Spleen (tissue), 11 donors: ENCODE measurements around the gene PRKCZ. TPM values are rescaled to one million over a fixed set of nuclear protein-coding genes. Genes with fewer than 3 reads are reported as not detected.
"Not testable (repeated sequence)": the region's sequence is repeated elsewhere in the genome, so short reads cannot be mapped to it uniquely, and the experiment has no call there.

Experiments used
- DNase-seq: peaks from one replicate; pipeline ENCODE4 v3.0.0-alpha.2; 2020
- H3K27ac ChIP-seq, 8 donors: fragments of 200-600 bp; sonication (generic) in 7 of 8; 1 replicate in 4 of 8; 2 replicates in 4 of 8; pipeline versions ENCODE4 v1.5.0 to v1.8.0; 2016 to 2021; ENCODE audit warnings: inconsistent platforms in 4 of 8, mild to moderate bottlenecking in 4 of 8, moderate library complexity in 1 of 8
- H3K27me3 ChIP-seq, 7 donors: fragments of 200-600 bp; sonication (generic) in 6 of 7; replicated peaks in 1 of 7; 1 replicate in 4 of 7; 2 replicates in 3 of 7; pipeline versions ENCODE4 v1.5.0 to v1.8.0; 2016 to 2021; ENCODE audit warnings: inconsistent platforms in 3 of 7, mild to moderate bottlenecking in 1 of 7
- H3K36me3 ChIP-seq, 6 donors: fragments of 200-600 bp; sonication (generic) in 5 of 6; 1 replicate in 4 of 6; 2 replicates in 2 of 6; pipeline versions ENCODE4 v1.5.0 to v1.8.0; 2016 to 2021; ENCODE audit warnings: inconsistent platforms in 2 of 6
- H3K4me1 ChIP-seq, 6 donors: fragments of 200-600 bp; sonication (generic) in 5 of 6; 1 replicate in 3 of 6; 2 replicates in 3 of 6; pipeline versions ENCODE4 v1.5.0 to v1.8.0; 2016 to 2021; ENCODE audit warnings: inconsistent platforms in 3 of 6
- H3K4me3 ChIP-seq, 8 donors: fragments of 200-600 bp; sonication (generic) in 7 of 8; 1 replicate in 4 of 8; 2 replicates in 4 of 8; pipeline versions ENCODE4 v1.5.0 to v1.8.0; 2016 to 2021; ENCODE audit warnings: inconsistent platforms in 4 of 8, mild to moderate bottlenecking in 4 of 8, moderate library complexity in 2 of 8
- H3K9me3 ChIP-seq, 8 donors: fragments of 200-600 bp; sonication (generic) in 7 of 8; 1 replicate in 4 of 8; 2 replicates in 4 of 8; pipeline versions ENCODE4 v1.5.0 to v1.8.0; 2016 to 2021; ENCODE audit warnings: inconsistent platforms in 4 of 8
- CTCF ChIP-seq, 11 experiments: fragments of 200-600 bp in 7 of 11; fragments of 450-650 bp in 4 of 11; sonication (generic) in 4 of 11; IDR thresholded peaks in 8 of 11; conservative IDR thresholded peaks in 3 of 11; 1 replicate in 7 of 11; 2 replicates in 4 of 11; pipeline versions ENCODE4 v1.4.0 to v1.8.0; 2016 to 2021; ENCODE audit warnings: antibody characterized with exemption in 11 of 11, inconsistent platforms in 4 of 11, mild to moderate bottlenecking in 1 of 11
- POLR2A ChIP-seq, 3 donors: fragments of 450-650 bp; IDR thresholded peaks; one replicate each; pipeline ENCODE4 v1.5.1; 2017; ENCODE audit warnings: antibody characterized with exemption in 3 of 3, mild to moderate bottlenecking in 1 of 3
- POLR2AphosphoS5 ChIP-seq, 3 donors: sonication (generic); formaldehyde crosslinking; IDR thresholded peaks; one replicate each; pipeline ENCODE4 v1.5.1; 2017; ENCODE audit warnings: antibody characterized with exemption in 3 of 3
- WGBS, 5 donors: extraction: QIAGEN DNeasy Blood & Tissue Kit in 3 of 5; methylation state at CpG; one replicate each; pipeline versions ENCODE4 v1.1.5 to v1.1.7; 2013 to 2018; 5-methylcytosine and 5-hydroxymethylcytosine counted together
- intact Hi-C: fragments of 100-400 bp; cut with DNase I; formaldehyde crosslinking; loops from one replicate; pipeline ENCODE4 v1.15.0; 2023; ENCODE audit warnings: low total_unique reads
- polyA plus RNA-seq, 3 donors: library from polyadenylated mRNA; stranded (reverse); fragments of 200-250 nt; gene quantifications; one replicate each; pipeline ENCODE4 v1.2.1, GENCODE V29; 2013
- total RNA-seq, 7 donors: library from RNA; depleted of rRNA in 3 of 7; stranded (reverse); fragments of >200 nt in 3 of 7; fragmentation: NEBNext Ultra II Directional in 4 of 7; extraction: Animal tissue kit (Norgen Biotek cat#: 25700) in 4 of 7; gene quantifications; one replicate each; pipeline versions ENCODE4 v1.1.0 to v1.2.1, GENCODE V29; 2016 to 2021
- donor health status: healthy with polysubstance abuse.
- donor health status: DM: no; HTN: no; CAD: no; lungs with moderate emphysema.
- donor health status: DM: no; HTN: no; CAD: no.
- donor health status: Bipolar disorder and iron deficiency.
- donor health status: healthy.
- donor health status: DM: no; HTN: no; CAD: no.
- donor health status: DM: yes; HTN: yes; CAD: no.

Gene PRKCZ
- total and polyA plus RNA-seq, 10 donors, result 17.6 to 61.8 (median 34.0) TPM

DNA sequence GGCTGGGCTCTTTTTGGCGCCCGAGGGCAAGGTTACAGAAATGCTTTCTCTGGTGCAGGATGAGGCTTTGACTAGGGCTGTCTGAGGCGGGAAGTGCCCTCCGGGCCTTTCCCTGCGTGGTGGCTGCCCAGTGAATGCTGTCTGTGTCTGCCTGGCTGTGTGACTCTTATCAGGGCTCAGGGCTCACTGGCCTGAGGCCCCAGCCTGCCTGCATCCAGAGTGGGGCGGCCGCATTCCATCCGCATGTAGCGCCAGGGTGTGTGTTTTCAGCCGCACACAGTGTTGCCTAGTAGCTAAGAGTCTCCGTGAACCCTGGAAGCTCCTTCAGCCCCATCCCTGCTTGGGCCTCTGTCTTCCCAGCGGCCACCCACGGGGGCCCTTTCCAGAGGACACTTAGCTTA is 85.2 kb downstream of the PRKCZ start:
- TF ChIP-seq POLR2A (IDR thresholded peaks at IDR 0.05) (no peak), CTCF (IDR thresholded peaks at IDR 0.05 in 8 of 11, conservative IDR thresholded peaks at IDR 0.05 in 3 of 11) (no peak), POLR2AphosphoS5 (IDR thresholded peaks at IDR 0.05) (no peak)
- Histone ChIP-seq H3K4me1 (peaks cover 11 to 41% (median 26%) of the 10 kb centered on the region in 6 donors), H3K27me3 (no peaks in the 10 kb centered on the region), H3K9me3 (no peaks in the 10 kb centered on the region), H3K4me3 (no peak overlapping the region), H3K36me3 (peaks cover 0 to 36% (median 0%) of the 10 kb centered on the region in 6 donors), H3K27ac (peak overlapping the region in 4 of 8 donors; percentile 0 to 43 (median 30))
- peak; percentile 80 for DNase-seq
- intact Hi-C loops, result no loop called here
- WGBS, 5 donors, result 66 to 90% (median 82%) methylated on average over 13 of the region's 13 CpGs

- H3K27ac ChIP-seq, result peak overlapping the region in 2 of 8 donors; percentile 0 to 43
- no peaks in the 10 kb centered on the region for H3K9me3 ChIP-seq
- TF ChIP-seq CTCF (IDR thresholded peaks at IDR 0.05 in 8 of 11, conservative IDR thresholded peaks at IDR 0.05 in 3 of 11) (no peak), POLR2AphosphoS5 (IDR thresholded peaks at IDR 0.05) (no peak), POLR2A (IDR thresholded peaks at IDR 0.05) (no peak)
- no peak overlapping the region for H3K4me3 ChIP-seq
- peaks cover 0 to 36% (median 0%) of the 10 kb centered on the region in 6 donors for H3K36me3 ChIP-seq
- WGBS, 5 donors, result 91 to 98% (median 94%) methylated on average over 9 to 10 of the region's 10 CpGs
- intact Hi-C loops, result no loop called here
- peak; percentile 77 for DNase-seq
- H3K27me3 ChIP-seq, result no peaks in the 10 kb centered on the region
- peaks cover 11 to 41% (median 26%) of the 10 kb centered on the region in 6 donors for H3K4me1 ChIP-seq
These were observed 85.7 kb downstream of the PRKCZ start for GRCh38 chr1:2135941-2136340.

DNA sequence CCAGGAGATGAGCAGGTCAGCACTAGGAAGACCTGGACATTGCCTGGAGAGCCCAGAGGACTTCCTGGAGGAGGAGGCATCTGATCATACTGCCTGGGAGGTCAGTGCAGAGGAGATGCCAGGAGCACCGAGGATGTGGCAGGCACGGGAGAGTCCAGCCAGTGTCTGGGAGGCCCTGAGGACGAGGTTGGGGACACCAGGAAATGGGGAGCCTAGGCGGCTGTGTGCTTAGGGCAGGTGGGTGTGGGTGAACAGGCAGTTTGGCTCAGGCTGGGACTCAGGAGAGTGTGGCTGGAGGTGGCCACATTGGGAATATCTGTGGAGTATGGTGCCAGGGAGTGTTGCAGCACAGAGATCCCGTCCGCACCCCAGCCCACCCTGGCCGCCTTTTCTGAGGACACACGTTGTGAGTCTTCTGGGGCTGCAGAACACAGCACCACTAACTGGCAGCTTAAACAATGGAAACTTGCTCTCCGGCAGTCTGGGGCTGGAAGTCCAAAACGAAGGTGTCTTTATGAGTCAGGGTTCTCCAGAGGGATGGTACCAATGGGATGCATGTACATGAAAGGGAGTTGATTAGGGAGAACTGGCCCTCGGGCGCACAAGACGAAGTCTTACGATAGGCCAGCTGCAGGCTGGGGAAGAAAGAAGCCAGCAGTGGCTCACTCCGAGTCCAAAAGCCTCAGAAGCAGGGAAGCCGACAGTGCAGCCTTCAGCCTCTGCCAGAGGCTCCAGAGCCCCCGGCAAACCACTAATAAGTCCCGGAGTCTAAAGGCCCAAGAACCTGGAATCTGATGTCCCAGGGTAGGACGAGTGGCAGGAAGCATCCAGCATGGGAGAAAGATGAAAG is 86.4 kb downstream of the PRKCZ start:
- H3K27ac ChIP-seq, result no peak overlapping the region
- no peak for DNase-seq
- H3K36me3 ChIP-seq, result peaks cover 0 to 36% (median 0%) of the 10 kb centered on the region in 6 donors
- H3K4me3 ChIP-seq, result no peak overlapping the region
- H3K9me3 ChIP-seq, result no peaks in the 10 kb centered on the region
- 88 to 94% (median 91%) methylated on average over 17 to 19 of the region's 19 CpGs for WGBS, 5 donors
- no peak for TF ChIP-seq POLR2A (IDR thresholded peaks at IDR 0.05)
- H3K27me3 ChIP-seq, result no peaks in the 10 kb centered on the region
- H3K4me1 ChIP-seq, result peaks cover 11 to 38% (median 25%) of the 10 kb centered on the region in 6 donors
- intact Hi-C loops, result no loop called here

- TF ChIP-seq POLR2AphosphoS5 (IDR thresholded peaks at IDR 0.05) (peak in 1 of 3 donors; percentile 18), POLR2A (IDR thresholded peaks at IDR 0.05) (no peak)
- no peak for DNase-seq
- Histone ChIP-seq H3K4me1 (peaks cover 5 to 32% (median 18%) of the 10 kb centered on the region in 6 donors), H3K9me3 (no peaks in the 10 kb centered on the region), H3K4me3 (no peak overlapping the region), H3K36me3 (peaks cover 0 to 40% (median 0%) of the 10 kb centered on the region in 6 donors), H3K27ac (no peak overlapping the region), H3K27me3 (no peaks in the 10 kb centered on the region)
- WGBS, 5 donors, result 83 to 88% (median 86%) methylated on average over 20 to 29 of the region's 29 CpGs
- intact Hi-C loops, result no loop called here
These were observed 87.3 kb downstream of the PRKCZ start for GRCh38 chr1:2137257-2138121.

GRCh38 chr1:2139156-2139555 is 88.9 kb downstream of the PRKCZ start:
- WGBS, 5 donors, result 84 to 96% (median 92%) methylated on average over 13 of the region's 13 CpGs
- H3K4me1 ChIP-seq, result peaks cover 0 to 32% (median 10%) of the 10 kb centered on the region in 6 donors
- intact Hi-C loops, H3K4me3 ChIP-seq, DNase-seq, H3K9me3 ChIP-seq, H3K27me3 ChIP-seq, H3K27ac ChIP-seq: not testable (repeated sequence)
- H3K36me3 ChIP-seq, result peaks cover 0 to 48% (median 1%) of the 10 kb centered on the region in 6 donors
